HEK293 (cell line): Measurements from ENCODE around the gene DNAH12.

Source experiments
- KLF7 ChIP-seq: fragments of 450-650 bp; formaldehyde crosslinking; IDR thresholded peaks from 2 replicates; pipeline ENCODE4 v1.5.1; 2016; ENCODE audit warnings: missing biosample characterization, missing genetic modification characterization, borderline replicate concordance
- REST ChIP-seq: fragments of 450-650 bp; formaldehyde crosslinking; IDR thresholded peaks from 2 replicates; pipeline ENCODE4 v1.5.1; 2016; ENCODE audit warnings: missing biosample characterization, missing genetic modification characterization
- ZNF335 ChIP-seq: fragments of 450-650 bp; formaldehyde crosslinking; conservative IDR thresholded peaks from 2 replicates; pipeline ENCODE4 v1.5.1; 2016; ENCODE audit warnings: missing biosample characterization, missing genetic modification characterization
- ZNF704 ChIP-seq: fragments of 450-650 bp; formaldehyde crosslinking; IDR thresholded peaks from 2 replicates; pipeline ENCODE4 v1.5.1; 2016; ENCODE audit warnings: missing biosample characterization, missing genetic modification characterization

- TF ChIP-seq ZNF335 (tag by site-specific recombination) = no peak
- no peak for TF ChIP-seq ZNF704 (tag by site-specific recombination)
- TF ChIP-seq KLF7 (tag by site-specific recombination) = no peak
- no peak for TF ChIP-seq REST
Measured at GRCh38 chr3:57451150-57451846, 92.8 kb downstream of the DNAH12 start.
